Tibial nerve (tissue), 3 donors: ENCODE data around the gene AQP2.

Experiments used
- POLR2A ChIP-seq, 2 donors: fragments of 450-650 bp; IDR thresholded peaks; one replicate each; pipeline ENCODE4 v1.6.1; 2017; ENCODE audit warnings: antibody characterized with exemption in 2 of 2, mild to moderate bottlenecking in 2 of 2, moderate library complexity in 2 of 2
- TF ChIP-seq, protein P1 (sequence below), 5 experiments: fragments of 200-600 bp in 3 of 5; fragments of 450-650 bp in 2 of 5; sonication (generic) in 3 of 5; IDR thresholded peaks; one replicate each; pipeline ENCODE4 v1.5.1; 2016 to 2019; ENCODE audit warnings: antibody characterized with exemption in 5 of 5, mild to moderate bottlenecking in 3 of 5, moderate library complexity in 2 of 5

- TF ChIP-seq, protein P1, sequence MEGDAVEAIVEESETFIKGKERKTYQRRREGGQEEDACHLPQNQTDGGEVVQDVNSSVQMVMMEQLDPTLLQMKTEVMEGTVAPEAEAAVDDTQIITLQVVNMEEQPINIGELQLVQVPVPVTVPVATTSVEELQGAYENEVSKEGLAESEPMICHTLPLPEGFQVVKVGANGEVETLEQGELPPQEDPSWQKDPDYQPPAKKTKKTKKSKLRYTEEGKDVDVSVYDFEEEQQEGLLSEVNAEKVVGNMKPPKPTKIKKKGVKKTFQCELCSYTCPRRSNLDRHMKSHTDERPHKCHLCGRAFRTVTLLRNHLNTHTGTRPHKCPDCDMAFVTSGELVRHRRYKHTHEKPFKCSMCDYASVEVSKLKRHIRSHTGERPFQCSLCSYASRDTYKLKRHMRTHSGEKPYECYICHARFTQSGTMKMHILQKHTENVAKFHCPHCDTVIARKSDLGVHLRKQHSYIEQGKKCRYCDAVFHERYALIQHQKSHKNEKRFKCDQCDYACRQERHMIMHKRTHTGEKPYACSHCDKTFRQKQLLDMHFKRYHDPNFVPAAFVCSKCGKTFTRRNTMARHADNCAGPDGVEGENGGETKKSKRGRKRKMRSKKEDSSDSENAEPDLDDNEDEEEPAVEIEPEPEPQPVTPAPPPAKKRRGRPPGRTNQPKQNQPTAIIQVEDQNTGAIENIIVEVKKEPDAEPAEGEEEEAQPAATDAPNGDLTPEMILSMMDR (IDR thresholded peaks at IDR 0.05), result no peak
- TF ChIP-seq POLR2A (IDR thresholded peaks at IDR 0.05), result no peak
Observed at GRCh38 chr12:49956663-49957569, 6.4 kb downstream of the AQP2 start.
